Karpas-422 (cell line): Measurements from ENCODE around the gene RPL13. TPM values are rescaled to one million over a fixed set of nuclear protein-coding genes. Genes with fewer than 3 reads are reported as not detected.

Source experiments
- DNase-seq: peaks from one replicate; pipeline ENCODE4 v3.0.0-alpha.2; 2015
- H2AFZ ChIP-seq: fragments of 200-600 bp; sonication (generic); 2 replicates; pipeline ENCODE4 v1.6.1; 2014; ENCODE audit warnings: antibody characterized with exemption, low read length, mixed read lengths
- H3K27ac ChIP-seq: fragments of 200-600 bp; sonication (generic); 2 replicates; pipeline ENCODE4 v1.5.1; 2014; ENCODE audit warnings: mild to moderate bottlenecking, low read length, moderate library complexity
- H3K27me3 ChIP-seq: fragments of 200-600 bp; sonication (generic); 2 replicates; pipeline ENCODE4 v1.6.1; 2014; ENCODE audit warnings: low read length, mixed read lengths
- H3K36me3 ChIP-seq: fragments of 200-600 bp; sonication (generic); 2 replicates; pipeline ENCODE4 v1.6.1; 2014; ENCODE audit warnings: low read length, mixed read lengths; ENCODE audit not compliant: insufficient read depth
- H3K4me1 ChIP-seq: fragments of 200-600 bp; sonication (generic); 2 replicates; pipeline ENCODE4 v1.6.1; 2014; ENCODE audit warnings: mild to moderate bottlenecking, low read length, mixed read lengths
- H3K4me2 ChIP-seq: fragments of 200-600 bp; sonication (generic); 2 replicates; pipeline ENCODE4 v1.6.1; 2014; ENCODE audit warnings: low read length, low read depth, mild to moderate bottlenecking; ENCODE audit not compliant: poor library complexity, severe bottlenecking
- H3K4me3 ChIP-seq: fragments of 200-600 bp; sonication (generic); 2 replicates; pipeline ENCODE4 v1.5.1; 2014; ENCODE audit warnings: mild to moderate bottlenecking, antibody characterized with exemption, low read length, mixed read lengths
- H3K79me2 ChIP-seq: fragments of 200-600 bp; sonication (generic); 2 replicates; pipeline ENCODE4 v1.6.1; 2014; ENCODE audit warnings: mild to moderate bottlenecking, low read length, mixed read lengths
- H3K9ac ChIP-seq: fragments of 200-600 bp; sonication (generic); 2 replicates; pipeline ENCODE4 v1.6.0; 2014; ENCODE audit warnings: low read length
- H3K9me2 ChIP-seq: fragments of 200-600 bp; sonication (generic), shearing (Covaris generic); replicated peaks from 2 replicates; pipeline ENCODE4 v1.6.0; 2014; ENCODE audit warnings: mild to moderate bottlenecking, low read length, moderate library complexity; ENCODE audit not compliant: insufficient read depth
- H3K9me3 ChIP-seq: fragments of 300-700, 200-600 bp; sonication (generic); 2 replicates; pipeline ENCODE4 v1.6.1; 2014; ENCODE audit warnings: low read length, mixed read lengths
- H4K20me1 ChIP-seq: fragments of 200-600 bp; sonication (generic); 2 replicates; pipeline ENCODE4 v1.6.1; 2014; ENCODE audit warnings: mild to moderate bottlenecking, antibody characterized with exemption, low read length, low read depth; ENCODE audit not compliant: insufficient read depth
- total RNA-seq: library from RNA; depleted of rRNA; stranded (reverse); fragments of >200 nt; shearing (Covaris generic); gene quantifications from 2 replicates; pipeline ENCODE4 v1.2.3, GENCODE V29; 2014; ENCODE audit warnings: low replicate concordance

Gene RPL13
- total RNA-seq, 1 experiment from 2014 or later: 6,565 TPM

DNA sequence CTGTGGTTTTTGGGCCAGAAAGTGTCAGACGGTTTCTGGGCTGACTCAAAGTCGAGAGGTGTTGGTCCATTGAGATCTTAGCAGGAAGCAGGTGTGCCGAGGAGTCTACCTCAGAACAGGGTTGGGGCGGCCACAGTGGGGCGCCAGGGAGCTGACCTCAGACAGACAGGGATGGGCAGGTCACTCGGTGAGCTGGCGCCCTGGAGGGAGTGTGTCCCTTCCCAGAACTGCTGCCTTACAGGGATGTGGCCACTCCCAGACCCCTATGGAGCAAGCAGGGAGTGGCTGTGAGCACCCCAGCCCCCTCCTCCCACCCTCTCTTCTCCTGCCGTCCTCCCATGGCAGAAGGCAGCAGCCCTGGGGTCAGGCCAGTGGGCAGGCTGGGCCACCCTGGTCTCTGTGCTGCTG, 39.0 kb downstream of the RPL13 start:
- Histone ChIP-seq H3K9me3 (no peaks in the 10 kb centered on the region), H2AFZ (no peak overlapping the region), H3K27ac (no peak overlapping the region), H4K20me1 (0 out of 2 replicates have a peak, but pooled peaks cover 4% of the 10 kb centered on the region), H3K9me2 (no peaks in the 10 kb centered on the region), H3K36me3 (no peaks in the 10 kb centered on the region), H3K4me3 (no peak overlapping the region), H3K9ac (no peak overlapping the region), H3K27me3 (no peaks in the 10 kb centered on the region), H3K79me2 (no peaks in the 10 kb centered on the region), H3K4me1 (no peaks in the 10 kb centered on the region), H3K4me2 (no peak overlapping the region)
- DNase-seq: peak; percentile 83

DNA sequence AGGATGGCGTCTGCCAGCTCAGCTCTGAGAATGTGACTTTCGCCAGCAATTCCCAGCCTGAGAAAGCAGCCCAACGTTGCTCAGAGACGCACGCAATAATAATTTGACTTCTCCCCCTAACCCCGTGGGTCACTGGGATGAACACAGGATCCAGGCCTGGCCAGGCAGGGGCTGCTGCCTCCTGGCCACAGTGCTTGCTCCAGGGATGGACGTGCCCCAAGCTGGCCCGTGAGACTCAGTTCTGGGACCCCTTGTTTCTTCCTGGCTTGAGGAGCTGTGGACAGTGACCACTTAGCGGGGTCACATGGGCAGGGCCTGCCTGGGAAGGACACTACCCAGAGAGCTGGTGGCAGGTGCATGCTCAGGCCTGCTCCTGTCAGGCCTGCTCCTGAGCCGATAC, 39.4 kb downstream of the RPL13 start:
- no peaks in the 10 kb centered on the region for H3K27me3 ChIP-seq
- no peak for DNase-seq
- H3K4me3 ChIP-seq: no peak overlapping the region
- no peak overlapping the region for H3K27ac ChIP-seq
- no peaks in the 10 kb centered on the region for H3K9me2 ChIP-seq
- H4K20me1 ChIP-seq: 0 out of 2 replicates have a peak, but pooled peaks cover 4% of the 10 kb centered on the region
- H3K4me2 ChIP-seq: no peak overlapping the region
- no peaks in the 10 kb centered on the region for H3K4me1 ChIP-seq
- H3K9me3 ChIP-seq: no peaks in the 10 kb centered on the region
- no peak overlapping the region for H3K9ac ChIP-seq
- no peaks in the 10 kb centered on the region for H3K36me3 ChIP-seq
- no peaks in the 10 kb centered on the region for H3K79me2 ChIP-seq
- no peak overlapping the region for H2AFZ ChIP-seq

DNA sequence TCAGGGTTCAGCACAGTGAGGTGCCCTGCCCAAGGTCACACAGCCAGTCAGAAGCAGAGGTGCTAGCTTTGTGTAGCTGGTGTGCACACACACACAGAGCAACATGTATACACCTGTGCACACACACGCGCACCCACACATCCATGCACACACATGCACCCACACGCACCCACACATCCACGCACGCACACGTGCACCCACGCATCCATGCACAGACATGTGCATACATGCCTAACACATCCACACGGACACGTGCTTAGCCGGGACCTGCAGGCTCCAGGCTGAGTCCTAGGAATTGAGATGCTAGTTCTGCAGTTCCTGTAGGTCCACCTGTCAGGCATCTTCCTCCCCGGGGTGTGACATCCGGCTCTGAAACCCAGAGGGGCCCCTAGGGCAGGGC, 39.9 kb downstream of the RPL13 start:
- no peak overlapping the region for H3K27ac ChIP-seq
- H3K4me1 ChIP-seq: no peaks in the 10 kb centered on the region
- H2AFZ ChIP-seq: no peak overlapping the region
- no peaks in the 10 kb centered on the region for H3K36me3 ChIP-seq
- H3K27me3 ChIP-seq: no peaks in the 10 kb centered on the region
- no peak for DNase-seq
- H3K9ac ChIP-seq: no peak overlapping the region
- no peaks in the 10 kb centered on the region for H3K9me2 ChIP-seq
- H3K4me2 ChIP-seq: no peak overlapping the region
- H3K9me3 ChIP-seq: no peaks in the 10 kb centered on the region
- 0 out of 2 replicates have a peak, but pooled peaks cover 4% of the 10 kb centered on the region for H4K20me1 ChIP-seq
- no peak overlapping the region for H3K4me3 ChIP-seq
- no peaks in the 10 kb centered on the region for H3K79me2 ChIP-seq

GRCh38 chr16:89600956-89601355, 40.5 kb downstream of the RPL13 start:
- no peak overlapping the region for H3K4me2 ChIP-seq
- H3K4me1 ChIP-seq: no peaks in the 10 kb centered on the region
- H3K36me3 ChIP-seq: no peaks in the 10 kb centered on the region
- H3K9me3 ChIP-seq: no peaks in the 10 kb centered on the region
- DNase-seq: no peak
- 0 out of 2 replicates have a peak, but pooled peaks cover 4% of the 10 kb centered on the region for H4K20me1 ChIP-seq
- H3K27me3 ChIP-seq: no peaks in the 10 kb centered on the region
- no peaks in the 10 kb centered on the region for H3K9me2 ChIP-seq
- no peak overlapping the region for H3K9ac ChIP-seq
- H3K79me2 ChIP-seq: no peaks in the 10 kb centered on the region
- H3K27ac ChIP-seq: no peak overlapping the region
- no peak overlapping the region for H2AFZ ChIP-seq
- no peak overlapping the region for H3K4me3 ChIP-seq

- H3K9ac ChIP-seq: no peak overlapping the region
- no peaks in the 10 kb centered on the region for H3K27me3 ChIP-seq
- 0 out of 2 replicates have a peak, but pooled peaks cover 4% of the 10 kb centered on the region for H4K20me1 ChIP-seq
- H3K4me1 ChIP-seq: no peaks in the 10 kb centered on the region
- H2AFZ ChIP-seq: no peak overlapping the region
- H3K9me3 ChIP-seq: no peaks in the 10 kb centered on the region
- no peak for DNase-seq
- no peaks in the 10 kb centered on the region for H3K9me2 ChIP-seq
- H3K36me3 ChIP-seq: no peaks in the 10 kb centered on the region
- no peaks in the 10 kb centered on the region for H3K79me2 ChIP-seq
- no peak overlapping the region for H3K4me3 ChIP-seq
- H3K4me2 ChIP-seq: no peak overlapping the region
- no peak overlapping the region for H3K27ac ChIP-seq
Observed at GRCh38 chr16:89601906-89602272, 41.4 kb downstream of the RPL13 start.

- Histone ChIP-seq H3K4me3 (no peak overlapping the region), H3K27ac (no peak overlapping the region), H4K20me1 (0 out of 2 replicates have a peak, but pooled peaks cover 4% of the 10 kb centered on the region), H3K36me3 (no peaks in the 10 kb centered on the region), H3K9me3 (no peaks in the 10 kb centered on the region), H3K4me2 (no peak overlapping the region), H3K9me2 (no peaks in the 10 kb centered on the region), H3K4me1 (no peaks in the 10 kb centered on the region), H2AFZ (no peak overlapping the region), H3K79me2 (no peaks in the 10 kb centered on the region), H3K27me3 (no peaks in the 10 kb centered on the region), H3K9ac (no peak overlapping the region)
- peak; percentile 46 for DNase-seq
Observed at GRCh38 chr16:89602273-89602951, 41.9 kb downstream of the RPL13 start.

GRCh38 chr16:89602952-89603590, 42.6 kb downstream of the RPL13 start:
- H3K9me2 ChIP-seq: no peaks in the 10 kb centered on the region
- H3K27me3 ChIP-seq: no peaks in the 10 kb centered on the region
- H3K4me1 ChIP-seq: no peaks in the 10 kb centered on the region
- no peaks in the 10 kb centered on the region for H3K79me2 ChIP-seq
- no peak overlapping the region for H3K27ac ChIP-seq
- no peak for DNase-seq
- 0 out of 2 replicates have a peak, but pooled peaks cover 4% of the 10 kb centered on the region for H4K20me1 ChIP-seq
- H3K9me3 ChIP-seq: no peaks in the 10 kb centered on the region
- H3K4me2 ChIP-seq: no peak overlapping the region
- no peak overlapping the region for H3K9ac ChIP-seq
- H2AFZ ChIP-seq: no peak overlapping the region
- no peak overlapping the region for H3K4me3 ChIP-seq
- H3K36me3 ChIP-seq: no peaks in the 10 kb centered on the region

DNA sequence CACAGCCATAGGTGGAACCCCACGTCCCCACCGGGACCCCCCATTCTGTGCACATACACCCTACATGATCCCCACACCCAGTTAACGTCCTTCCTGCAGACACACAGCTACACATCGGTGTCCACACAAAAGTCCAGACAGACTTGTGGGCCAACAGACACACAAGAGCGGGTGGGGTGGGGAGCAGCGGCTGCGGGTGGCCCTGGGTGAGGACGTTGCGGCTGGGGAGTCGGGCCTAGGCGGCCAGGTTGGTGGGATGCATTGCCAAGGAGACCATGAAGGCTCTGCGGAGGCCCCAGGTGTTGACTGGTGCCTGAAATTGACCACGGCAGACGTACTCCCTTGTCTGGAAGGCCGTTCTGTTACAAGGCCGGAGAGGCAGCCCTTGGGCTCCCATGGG, 44.3 kb downstream of the RPL13 start:
- H3K79me2 ChIP-seq: no peaks in the 10 kb centered on the region
- H3K4me1 ChIP-seq: no peaks in the 10 kb centered on the region
- H3K4me2 ChIP-seq: no peak overlapping the region
- H3K36me3 ChIP-seq: no peaks in the 10 kb centered on the region
- no peaks in the 10 kb centered on the region for H3K27me3 ChIP-seq
- no peaks in the 10 kb centered on the region for H3K9me3 ChIP-seq
- no peak overlapping the region for H3K27ac ChIP-seq
- H3K4me3 ChIP-seq: no peak overlapping the region
- H4K20me1 ChIP-seq: 0 out of 2 replicates have a peak, but pooled peaks cover 4% of the 10 kb centered on the region
- H3K9ac ChIP-seq: no peak overlapping the region
- H3K9me2 ChIP-seq: no peaks in the 10 kb centered on the region
- H2AFZ ChIP-seq: no peak overlapping the region
- no peak for DNase-seq
